ENCODE data around the gene TMEM95. TPM values are rescaled to one million over a fixed set of nuclear protein-coding genes. Genes with fewer than 3 reads are reported as not detected.

Gene TMEM95
- total RNA-seq, 1 experiment from 2014 or later = not detected

DNA sequence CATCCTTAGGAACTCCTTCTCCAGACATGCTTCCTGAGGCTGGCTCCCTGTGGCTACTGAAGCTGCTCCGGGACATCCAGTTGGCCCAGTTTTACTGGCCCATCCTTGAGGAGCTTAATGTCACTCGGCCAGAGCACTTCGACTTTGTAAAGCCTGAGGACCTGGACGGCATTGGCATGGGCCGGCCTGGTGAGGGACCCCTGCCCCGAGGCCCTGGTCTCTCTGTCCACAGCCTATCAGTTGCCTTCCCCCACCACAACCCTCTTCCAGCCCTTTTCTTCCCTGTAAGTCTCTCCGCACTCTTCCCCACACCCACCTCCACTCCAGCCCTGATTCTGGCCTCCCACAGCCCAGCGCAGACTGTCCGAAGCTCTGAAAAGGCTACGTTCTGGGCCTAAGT is 27.9 kb downstream of the TMEM95 start:
- Histone ChIP-seq H3F3A (ENCODE audit: low read length, unreplicated experiment) (no peaks in the 10 kb centered on the region), H3K9ac (ENCODE audit: low read length) (no peak overlapping the region), H3K4me3 (ENCODE audit: low read length) (no peak overlapping the region), H3K4me1 (ENCODE audit: insufficient read depth, low read length) (peaks cover 6% of the 10 kb centered on the region; the same call in 1 of the 2 replicates), H3K79me2 (ENCODE audit: low read length) (peaks cover 4% of the 10 kb centered on the region; the same call in 1 of the 2 replicates), H2AFZ (ENCODE audit: low read length) (no peak overlapping the region), H3K9me3 (ENCODE audit: low read length) (no peaks in the 10 kb centered on the region), H4K20me1 (ENCODE audit: low read length) (no peaks in the 10 kb centered on the region), H3K9me2 (replicated peaks; ENCODE audit: low read length) (no peaks in the 10 kb centered on the region), H3K27ac (ENCODE audit: low read length) (no peak overlapping the region), H3K36me3 (ENCODE audit: low read depth, low read length) (no peaks in the 10 kb centered on the region), H3K27me3 (ENCODE audit: low read length) (no peaks in the 10 kb centered on the region), H3K4me2 (ENCODE audit: low read length) (no peak overlapping the region)
- CTCF ChIA-PET = interaction anchor here (0.9 kb wide), 1 partner anchor 177 kb away, joined by 3 read pairs; no protein-coding TSS in a partner anchor
- no peak for TF ChIP-seq EZH2 (IDR thresholded peaks at IDR 0.05; ENCODE audit: low read length, unreplicated experiment)
- no peak for TF ChIP-seq CTCF (conservative IDR thresholded peaks at IDR 0.05; ENCODE audit: low read depth, low read length)
- no peak for TF ChIP-seq EZH2phosphoT487 (IDR thresholded peaks at IDR 0.05; ENCODE audit: borderline replicate concordance, low read length)
- POLR2A ChIA-PET (ENCODE audit: unreplicated experiment) = no interaction called here
- BruUV-seq (replicated peaks) = no TSS peak
- intact Hi-C loops (cut with micrococcal nuclease) = no loop called here
- no peak for ATAC-seq
- no peak for DNase-seq

GRCh38 chr17:7383371-7383741 is 28.4 kb downstream of the TMEM95 start:
- intact Hi-C loops (cut with micrococcal nuclease) = no loop called here

More at GRCh38 chr17:7383371-7383741, 28.4 kb downstream of the TMEM95 start:
- Histone ChIP-seq H3K27me3 (ENCODE audit: low read length) (no peaks in the 10 kb centered on the region), H3K4me2 (ENCODE audit: low read length) (no peak overlapping the region), H3K9ac (ENCODE audit: low read length) (no peak overlapping the region), H3K27ac (ENCODE audit: low read length) (no peak overlapping the region), H3K4me3 (ENCODE audit: low read length) (no peak overlapping the region), H3K9me2 (replicated peaks; ENCODE audit: low read length) (no peaks in the 10 kb centered on the region), H3K36me3 (ENCODE audit: low read depth, low read length) (no peaks in the 10 kb centered on the region), H3K79me2 (ENCODE audit: low read length) (peaks cover 4% of the 10 kb centered on the region; the same call in 1 of the 2 replicates), H4K20me1 (ENCODE audit: low read length) (no peaks in the 10 kb centered on the region), H3K9me3 (ENCODE audit: low read length) (no peaks in the 10 kb centered on the region), H3K4me1 (ENCODE audit: insufficient read depth, low read length) (peaks cover 6% of the 10 kb centered on the region; the same call in 1 of the 2 replicates), H3F3A (ENCODE audit: low read length, unreplicated experiment) (no peaks in the 10 kb centered on the region), H2AFZ (ENCODE audit: low read length) (no peak overlapping the region)
- no peak for ATAC-seq
- CTCF ChIA-PET = no interaction called here
- no TSS peak for BruUV-seq (replicated peaks)
- TF ChIP-seq CTCF (conservative IDR thresholded peaks at IDR 0.05; ENCODE audit: low read depth, low read length) (no peak), EZH2 (IDR thresholded peaks at IDR 0.05; ENCODE audit: low read length, unreplicated experiment) (no peak), EZH2phosphoT487 (IDR thresholded peaks at IDR 0.05; ENCODE audit: borderline replicate concordance, low read length) (no peak)
- no peak for DNase-seq
- POLR2A ChIA-PET (ENCODE audit: unreplicated experiment) = no interaction called here
